Activated gamma-delta T cell (primary cell): Measurements from ENCODE around the gene ATG9A.
"Not testable (repeated sequence)": the region's sequence is repeated elsewhere in the genome, so short reads cannot be mapped to it uniquely, and the experiment has no call there.

ENCODE experiments used
- DNase-seq: peaks from one replicate; lab custom pipeline; 2025; lab: John Stamatoyannopoulos, UW

Gene ATG9A

GRCh38 chr2:219207134-219207883 lies 22.1 kb downstream of the ATG9A start:
- no peak for DNase-seq

- peak; percentile 94 for DNase-seq
Observed at GRCh38 chr2:219206328-219207133, 22.9 kb downstream of the ATG9A start, which contains the start of gene ZFAND2B. ZFAND2B (plus strand) TSS chr2:219206782; CDS start chr2:219206988, 206 bp downstream.

GRCh38 chr2:219205981-219206327 lies 23.5 kb downstream of the ATG9A start:
- DNase-seq, result no peak

GRCh38 chr2:219205165-219205538 lies 24.3 kb downstream of the ATG9A start:
- DNase-seq, result no peak

GRCh38 chr2:219204425-219205164 lies 24.8 kb downstream of the ATG9A start:
- DNase-seq, result no peak

- DNase-seq, result not testable (repeated sequence)
Observed at GRCh38 chr2:219201331-219201730, 28.1 kb downstream of the ATG9A start.

- DNase-seq, result not testable (repeated sequence)
Observed at GRCh38 chr2:219200502-219201326, 28.7 kb downstream of the ATG9A start.

GRCh38 chr2:219199470-219200211 lies 29.8 kb downstream of the ATG9A start:
- no peak for DNase-seq

GRCh38 chr2:219198974-219199373 lies 30.5 kb downstream of the ATG9A start:
- DNase-seq, result no peak

GRCh38 chr2:219197388-219197787 lies 32.0 kb downstream of the ATG9A start:
- DNase-seq, result no peak

GRCh38 chr2:219186754-219187456 lies 42.5 kb downstream of the ATG9A start:
- DNase-seq, result no peak

- DNase-seq, result no peak
Observed at GRCh38 chr2:219184121-219184520, 45.3 kb downstream of the ATG9A start.

GRCh38 chr2:219183151-219183772 lies 46.2 kb downstream of the ATG9A start:
- DNase-seq, result no peak

- DNase-seq, result no peak
Observed at GRCh38 chr2:219182331-219183150, 46.9 kb downstream of the ATG9A start.

GRCh38 chr2:219181531-219181930 lies 47.9 kb downstream of the ATG9A start:
- DNase-seq, result no peak

GRCh38 chr2:219180961-219181360 lies 48.5 kb downstream of the ATG9A start:
- DNase-seq, result no peak

- no peak for DNase-seq
Observed at GRCh38 chr2:219179601-219180465, 49.6 kb downstream of the ATG9A start.
